EL (cell line): ENCODE results near the gene CBLN3.

Source experiments
- DNase-seq: peaks from one replicate; pipeline ENCODE4 v3.0.0-alpha.2; 2016

CBLN3 gene

GRCh38 chr14:24378981-24379906, 50.2 kb downstream of the CBLN3 start:
- no peak for DNase-seq

DNA sequence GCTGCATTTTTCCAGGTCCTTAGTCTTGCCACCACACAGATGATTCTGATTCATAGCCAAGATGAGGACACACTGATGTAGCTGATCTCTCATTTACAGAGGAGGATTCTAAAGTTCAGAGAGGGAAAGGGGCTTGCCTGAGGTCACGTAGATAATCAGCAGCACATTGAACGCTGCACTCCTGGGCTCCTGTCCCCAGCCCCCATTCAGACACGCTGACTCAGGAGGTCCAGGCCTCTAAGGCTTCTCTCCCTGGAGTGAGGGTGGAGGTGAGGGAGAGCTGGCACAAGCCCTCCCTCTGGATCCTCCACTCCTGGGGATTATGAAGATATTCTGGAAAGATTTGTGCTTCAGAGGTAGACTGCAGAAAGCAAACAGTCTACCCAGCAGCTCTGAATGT, 51.1 kb downstream of the CBLN3 start:
- no peak for DNase-seq

- no peak for DNase-seq
These were observed 51.8 kb downstream of the CBLN3 start for GRCh38 chr14:24377657-24378056.

DNA sequence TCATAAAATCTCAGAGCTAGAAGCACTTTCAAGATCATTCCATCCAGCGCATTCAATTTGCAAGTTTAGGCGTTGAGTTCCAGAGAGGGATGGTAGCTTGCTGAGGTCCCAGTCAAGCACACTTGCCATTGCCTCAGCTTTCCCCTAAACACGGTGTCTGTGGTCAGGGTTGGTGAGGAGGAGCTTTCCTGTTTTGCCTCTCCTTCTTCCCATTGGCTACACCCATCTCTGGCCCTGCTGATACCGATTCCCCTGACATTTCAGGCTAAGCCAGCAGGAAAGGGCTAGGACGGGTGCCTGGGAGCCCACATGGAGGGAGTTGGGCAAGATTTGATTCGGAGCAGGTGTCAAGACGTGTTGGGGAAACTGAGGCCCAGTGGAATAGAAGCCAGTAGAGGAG, 52.3 kb downstream of the CBLN3 start:
- no peak for DNase-seq
